ENCODE results near the gene TOP1. TPM values are rescaled to one million over a fixed set of nuclear protein-coding genes. Genes with fewer than 3 reads are reported as not detected.

TOP1 gene
- total RNA-seq, 1 experiment from 2014 or later = 81.8 TPM

- Mint-ChIP-seq H3K9me3 (peaks cover 13% of the 10 kb centered on the region), H3K4me3 (no peak overlapping the region), H3K27ac (no peak overlapping the region), H3K4me1 (peaks cover 22% of the 10 kb centered on the region), H3K27me3 (ENCODE audit: low read depth) (no peaks in the 10 kb centered on the region; the same call in 1 of the 2 replicates), H3K36me3 (peaks cover 5% of the 10 kb centered on the region; the same call in 1 of the 2 replicates)
- no peak for ATAC-seq
- DNase-seq (ENCODE audit: low spot score) = no peak
- TF ChIP-seq ATF1 (CRISPR knock-in tag; IDR thresholded peaks at IDR 0.05) = no peak
- no peak for TF ChIP-seq ZNF671 (CRISPR knock-in tag; IDR thresholded peaks at IDR 0.05)
- TF ChIP-seq ZBTB43 (CRISPR knock-in tag; IDR thresholded peaks at IDR 0.05) = no peak
- no peak for TF ChIP-seq GTF2I (CRISPR knock-in tag; conservative IDR thresholded peaks at IDR 0.05)
- no peak for TF ChIP-seq NR2C2 (CRISPR knock-in tag; IDR thresholded peaks at IDR 0.05)
- no peak for TF ChIP-seq PRDM15 (CRISPR knock-in tag; IDR thresholded peaks at IDR 0.05)
- TF ChIP-seq AFF4 (CRISPR knock-in tag; IDR thresholded peaks at IDR 0.05; ENCODE audit: borderline replicate concordance) = no peak
- TF ChIP-seq FOXJ3 (CRISPR knock-in tag; IDR thresholded peaks at IDR 0.05; ENCODE audit: borderline replicate concordance) = no peak
- TF ChIP-seq USF1 (CRISPR knock-in tag; IDR thresholded peaks at IDR 0.05) = no peak
- ChIA-PET POLR2A (no interaction called here), CTCF (interaction anchor here (2.4 kb wide), 1 partner anchor 11 kb away, joined by 8 read pairs; no protein-coding TSS in a partner anchor)
Measured at GRCh38 chr20:41001497-41001896, 27.1 kb upstream of the TOP1 start.

GRCh38 chr20:41002842-41003142 lies 25.8 kb upstream of the TOP1 start:
- H3K4me1 Mint-ChIP-seq = peaks cover 14% of the 10 kb centered on the region
- peaks cover 5% of the 10 kb centered on the region for H3K27me3 Mint-ChIP-seq (ENCODE audit: low read depth)
- DNase-seq (ENCODE audit: low spot score) (no peak), ATAC-seq (no peak)
- CTCF ChIA-PET = interaction anchor here (2.4 kb wide), 1 partner anchor 12 kb away, joined by 8 read pairs; no protein-coding TSS in a partner anchor
- TF ChIP-seq RORB (CRISPR knock-in tag; IDR thresholded peaks at IDR 0.05) (no peak), ELF4 (CRISPR knock-in tag; IDR thresholded peaks at IDR 0.05; ENCODE audit: low read depth) (no peak), ZNF512 (CRISPR knock-in tag; IDR thresholded peaks at IDR 0.05; ENCODE audit: borderline replicate concordance) (no peak), MLX (CRISPR knock-in tag; IDR thresholded peaks at IDR 0.05) (no peak), PREB (CRISPR knock-in tag; IDR thresholded peaks at IDR 0.05; ENCODE audit: borderline replicate concordance) (no peak), HMGXB4 (CRISPR knock-in tag; IDR thresholded peaks at IDR 0.05) (no peak)
- H3K27ac Mint-ChIP-seq = no peak overlapping the region
- peaks cover 7% of the 10 kb centered on the region for H3K36me3 Mint-ChIP-seq
- H3K4me3 Mint-ChIP-seq = no peak overlapping the region
- peaks cover 21% of the 10 kb centered on the region for H3K9me3 Mint-ChIP-seq
- POLR2A ChIA-PET = no interaction called here

Data from WTC11 (cell line).